K562 (cell line): Measurements from ENCODE around the gene NHLH1. TPM values are rescaled to one million over a fixed set of nuclear protein-coding genes. Genes with fewer than 3 reads are reported as not detected.

ENCODE experiments used
- ATAC-seq: fragments of 200-7000 bp; cut with Tn5 transposase; 3 replicates; pipeline ENCODE4 v1.9.1; 2020; ENCODE audit warnings: moderate library complexity
- BruUV-seq: library from RNA; stranded (reverse); fragments of 400-500 nt; replicated peaks from 2 replicates; lab custom pipeline; 2021; lab: Mats Ljungman, UMichigan
- CTCF ChIA-PET: fragments of 300-600 bp; formaldehyde crosslinking; extraction: SDS; loops from one replicate; lab custom pipeline; 2021; ENCODE audit warnings: low intra/inter-chr PET ratio; lab: Yijun Ruan, JAX
- POLR2A ChIA-PET: fragments of 300-600, 350-650 bp; sonication (Branson Sonifier 250); formaldehyde crosslinking; extraction: SDS; loops from one replicate; lab custom pipeline; 2021; ENCODE audit warnings: antibody characterized with exemption, inconsistent platforms; lab: Yijun Ruan, JAX
- DNase-seq, 4 experiments: peaks; one replicate each; pipeline versions ENCODE4 v3.0.0 to v3.0.0-alpha.2; 2011 to 2018; ENCODE audit warnings: low spot score in 3 of 4, mixed read lengths in 3 of 4; ENCODE audit errors: extremely low read depth in 1 of 4
- FAIRE-seq: peaks from 2 replicates; lab custom pipeline; 2011; peaks lifted over from hg19 to GRCh38; lab: Jason Lieb, UNC
- H2AFZ ChIP-seq: 2 replicates; pipeline ENCODE4 v1.6.0; 2011; ENCODE audit warnings: low read depth, low read length, control low read depth, inconsistent platforms
- H3K27ac ChIP-seq: fragments of 200-600 bp; 3 replicates; pipeline ENCODE4 v1.8.0; 2011; ENCODE audit warnings: low read depth, mild to moderate bottlenecking, control low read depth, inconsistent platforms, low read length, moderate library complexity, mixed read lengths; ENCODE audit errors: extremely low read depth
- H3K27me3 ChIP-seq, 2 experiments: fragments of 300-600 bp in 1 of 2; 2 replicates in 1 of 2; 3 replicates in 1 of 2; pipeline versions ENCODE4 v1.6.0 to v1.8.0; 2011; ENCODE audit warnings: inconsistent platforms in 2 of 2, low read length in 2 of 2, mild to moderate bottlenecking in 1 of 2, mixed read lengths in 1 of 2, moderate library complexity in 1 of 2; ENCODE audit not compliant: control insufficient read depth in 2 of 2, insufficient read depth in 2 of 2
- H3K36me3 ChIP-seq: fragments of 300-600 bp; 3 replicates; pipeline ENCODE4 v1.8.0; 2011; ENCODE audit warnings: mild to moderate bottlenecking, low read length, inconsistent platforms; ENCODE audit not compliant: control insufficient read depth, insufficient read depth
- H3K4me1 ChIP-seq, 2 experiments: fragments of 200-600 bp in 1 of 2; replicated peaks in 1 of 2; 2 replicates in 1 of 2; 3 replicates in 1 of 2; pipeline versions ENCODE4 v1.5.1 to v1.8.0; 2011; ENCODE audit warnings: inconsistent platforms in 2 of 2, low read length in 2 of 2, mild to moderate bottlenecking in 1 of 2, mixed read lengths in 1 of 2, moderate library complexity in 1 of 2; ENCODE audit not compliant: control insufficient read depth in 2 of 2, insufficient read depth in 2 of 2
- H3K4me2 ChIP-seq: 2 replicates; pipeline ENCODE4 v1.6.1; 2011; ENCODE audit warnings: low read length, control low read depth, inconsistent platforms, mixed read lengths; ENCODE audit not compliant: insufficient read depth
- H3K4me3 ChIP-seq: fragments of 200-600 bp; sonication (generic), shearing (Covaris generic); 2 replicates; pipeline ENCODE4 v1.5.1; 2016; ENCODE audit warnings: control low read depth, inconsistent platforms
- H3K79me2 ChIP-seq: fragments of 200-600 bp; 3 replicates; pipeline ENCODE4 v1.8.0; 2011; ENCODE audit warnings: low read length, inconsistent platforms; ENCODE audit not compliant: control insufficient read depth, insufficient read depth
- H3K9ac ChIP-seq, 2 experiments: 2 replicates each; pipeline versions ENCODE4 v1.6.0 to v1.6.1; 2011; ENCODE audit warnings: low read depth in 2 of 2, low read length in 2 of 2, control low read depth in 1 of 2, inconsistent platforms in 1 of 2, mild to moderate bottlenecking in 1 of 2, mixed read lengths in 1 of 2; ENCODE audit not compliant: insufficient read depth in 1 of 2
- H3K9me1 ChIP-seq: one replicate; pipeline ENCODE4 v1.6.0; 2011; ENCODE audit warnings: inconsistent platforms, mild to moderate bottlenecking, low read length, moderate library complexity; ENCODE audit not compliant: control insufficient read depth, insufficient read depth
- H3K9me3 ChIP-seq: replicated peaks from 2 replicates; pipeline ENCODE4 v1.5.1; 2011; ENCODE audit warnings: low read depth, low read length, inconsistent platforms; ENCODE audit not compliant: control insufficient read depth, insufficient read depth
- H4K20me1 ChIP-seq: replicated peaks from 2 replicates; pipeline ENCODE4 v1.6.1; 2011; ENCODE audit warnings: low read length, inconsistent platforms, mixed read lengths; ENCODE audit not compliant: control insufficient read depth, insufficient read depth
- ETV1 ChIP-seq: fragments of 450-650 bp; conservative IDR thresholded peaks from 2 replicates; pipeline ENCODE4 v1.6.1; 2016; ENCODE audit warnings: missing genetic modification characterization, control low read depth, low read depth, missing compliant biosample characterization
- IFI16 ChIP-seq: fragments of 250-450 bp; sonication (Bioruptor Pico); IDR thresholded peaks from 2 replicates; pipeline ENCODE4 v2.1.2; 2022; ENCODE audit warnings: mild to moderate bottlenecking, inconsistent platforms
- MAZ ChIP-seq, 2 experiments: fragments of 450-650 bp in 1 of 2; sonication (generic) in 1 of 2; formaldehyde crosslinking; IDR thresholded peaks in 1 of 2; conservative IDR thresholded peaks in 1 of 2; 2 replicates each; pipeline versions ENCODE4 v1.4.0 to v1.5.0; 2020; ENCODE audit warnings: mild to moderate bottlenecking in 1 of 2, missing genetic modification reagents in 1 of 2
- MTA1 ChIP-seq: fragments of 450-650 bp; IDR thresholded peaks from 2 replicates; pipeline ENCODE4 v1.6.1; 2017; ENCODE audit warnings: borderline replicate concordance
- NUFIP1 ChIP-seq: fragments of 450-650 bp; IDR thresholded peaks from 2 replicates; pipeline ENCODE4 v1.6.1; 2018; ENCODE audit not compliant: partially characterized antibody
- PHB2 ChIP-seq: fragments of 450-650 bp; IDR thresholded peaks from 2 replicates; pipeline ENCODE4 v1.6.1; 2017; ENCODE audit warnings: low read depth
- RBM14 ChIP-seq: fragments of 200-400 bp; formaldehyde crosslinking; IDR thresholded peaks from 2 replicates; pipeline ENCODE4 v1.6.1; 2018; ENCODE audit warnings: low read depth, mild to moderate bottlenecking, low read length, moderate library complexity, borderline replicate concordance; ENCODE audit not compliant: insufficient read depth
- RHOXF2B ChIP-seq: fragments of 250-450 bp; sonication (Bioruptor Pico); conservative IDR thresholded peaks from 2 replicates; pipeline ENCODE4 v1.5.1; 2021
- SMARCC2 ChIP-seq: fragments of 450-650 bp; IDR thresholded peaks from 2 replicates; pipeline ENCODE4 v1.6.1; 2017; ENCODE audit warnings: antibody characterized with exemption, moderate library complexity, mild to moderate bottlenecking, low read depth
- TEAD2 ChIP-seq: fragments of 450-650 bp; IDR thresholded peaks from 2 replicates; pipeline ENCODE4 v1.6.1; 2016; ENCODE audit warnings: missing genetic modification characterization, control low read depth, missing compliant biosample characterization
- XRCC4 ChIP-seq: IDR thresholded peaks from one replicate; pipeline ENCODE4 v1.6.1; 2011; ENCODE audit not compliant: insufficient read depth, insufficient read length; ENCODE audit errors: extremely low read depth
- ZNF551 ChIP-seq: fragments of 250-450 bp; sonication (Bioruptor Pico); IDR thresholded peaks from 2 replicates; pipeline ENCODE4 v1.5.0; 2021; ENCODE audit warnings: mild to moderate bottlenecking, moderate library complexity
- WGBS: fragments of 100-300 bp; shearing (Covaris generic); methylation state at CpG from one replicate; pipeline ENCODE4 v1.1.6; 2016; ENCODE audit warnings: low coverage, mixed read lengths; ENCODE audit not compliant: insufficient coverage; ENCODE audit errors: missing lambda C conversion rate; 5-methylcytosine and 5-hydroxymethylcytosine counted together
- in situ Hi-C: fragments of 300-500 bp; cut with MboI; formaldehyde crosslinking; loops from 4 replicates; pipeline ENCODE4 v1.15.0; 2018; ENCODE audit warnings: inconsistent platforms, mixed read lengths
- intact Hi-C: fragments of 100-400 bp; cut with micrococcal nuclease; formaldehyde crosslinking; loops from 2 replicates; pipeline ENCODE4 v1.14.2; 2022
- polyA plus RNA-seq, 8 experiments: library from polyadenylated mRNA; depleted of rRNA in 4 of 8; stranded (reverse) in 5 of 8; unstranded in 3 of 8; fragments of >200 nt; fragmentation: Nextera tagmentation in 2 of 8; fragmentation: Illumina TruSeq in 1 of 8; extraction: Ambion mirVana in 2 of 8; extraction: Trizol in 1 of 8; gene quantifications; 2 replicates each; pipeline versions ENCODE4 v1.2.1 to v1.2.3, GENCODE V29; 2011 to 2014; ENCODE audit warnings: inconsistent platforms in 1 of 8, missing spikeins in 1 of 8
- total RNA-seq, 7 experiments: library from RNA; depleted of rRNA in 6 of 7; stranded (reverse); fragments of >200 nt in 6 of 7; fragmentation: Illumina TruSeq in 2 of 7; extraction: Trizol in 2 of 7; gene quantifications; 2 replicates each; pipeline versions ENCODE4 v1.2.1 to v1.2.3, GENCODE V29; 2011 to 2021; ENCODE audit warnings: low replicate concordance in 1 of 7
- TF ChIP-seq, protein P1 (sequence below): fragments of 450-650 bp; IDR thresholded peaks from 2 replicates; pipeline ENCODE4 v1.6.1; 2017; ENCODE audit warnings: mild to moderate bottlenecking, moderate library complexity
- TF ChIP-seq, protein P2 (sequence below): sonication (generic); formaldehyde crosslinking; IDR thresholded peaks from 2 replicates; pipeline ENCODE4 v1.8.0; 2022; ENCODE audit warnings: mild to moderate bottlenecking, missing genetic modification reagents

Gene NHLH1
- total and polyA plus RNA-seq, 9 of the 15 experiments (the other 6 are each of a cell fraction or from before 2014, with no cell fraction given), result 0.09 to 1.3 (median 0.35) TPM; not detected in 1

DNA sequence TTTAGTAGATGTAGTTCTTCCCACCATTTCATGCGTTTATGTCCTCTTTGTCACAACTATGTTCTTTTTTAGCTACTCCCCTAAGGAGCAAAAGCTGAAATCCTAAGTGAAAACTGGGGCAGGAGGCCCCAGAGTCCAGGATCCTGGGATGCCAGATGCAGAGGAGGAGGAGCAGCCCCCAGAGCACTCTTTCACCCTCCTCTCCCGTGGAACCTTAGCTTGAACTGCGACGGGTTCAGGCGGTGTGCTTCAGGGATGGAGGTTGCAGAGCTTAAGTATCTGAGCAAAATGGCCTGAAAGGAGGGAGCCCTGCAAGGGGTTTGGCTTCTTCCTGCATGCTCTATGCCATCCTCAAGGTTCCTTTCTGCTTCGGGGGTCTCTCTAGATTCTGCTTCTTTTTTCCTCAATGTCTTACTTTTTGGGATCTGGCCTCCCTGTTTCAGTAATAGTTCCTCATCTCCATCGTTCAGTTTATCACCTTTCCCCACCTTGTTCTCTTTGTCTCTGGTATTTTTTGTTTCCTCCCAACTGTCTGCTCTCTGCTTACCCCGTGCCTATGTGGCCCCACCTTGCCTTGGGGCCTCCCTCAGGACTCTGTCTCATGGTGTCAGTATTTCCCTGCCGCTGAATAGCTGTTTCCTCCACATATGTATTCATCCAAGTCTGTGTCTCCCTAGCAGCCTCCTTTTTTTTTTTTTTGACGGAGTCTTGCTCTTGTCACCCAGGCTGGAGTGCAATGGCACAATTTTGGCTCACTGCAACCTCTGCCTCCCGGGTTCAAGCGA lies 2.7 kb upstream of the NHLH1 start:
- ATAC-seq, result no peak
- no peaks in the 10 kb centered on the region for H3K79me2 ChIP-seq
- H3K9ac ChIP-seq, result peak overlapping the region in 1 of 2 experiments; percentile 16; a peak in 1 of 4 replicates
- no peak overlapping the region for H3K4me3 ChIP-seq
- no peak overlapping the region for H3K4me2 ChIP-seq
- H3K9me1 ChIP-seq, result no peaks in the 10 kb centered on the region
- no peaks in the 10 kb centered on the region for H3K27me3 ChIP-seq
- intact Hi-C loops, result loop anchor here (2.0 kb wide), 1 partner anchor 13 kb away; no protein-coding TSS in a partner anchor
- no peak overlapping the region for H2AFZ ChIP-seq
- ChIA-PET POLR2A (interaction anchor here (0.6 to 5.8 kb wide), 7 partner anchors 9 to 769 kb away, joined by 3 to 27 read pairs (median 4); partner anchors contain the start of gene DEDD), CTCF (no interaction called here)
- H3K27ac ChIP-seq, result peak overlapping the region; percentile 73; the same call in 1 of the 3 replicates
- H4K20me1 ChIP-seq, result no peaks in the 10 kb centered on the region; the same call in 1 of the 2 replicates
- DNase-seq, result no peak
- no peaks in the 10 kb centered on the region for H3K9me3 ChIP-seq
- no TSS peak for BruUV-seq
- WGBS, result 47% methylated on average over 11 of the region's 12 CpGs
- H3K36me3 ChIP-seq, result peaks cover 19% of the 10 kb centered on the region; the same call in 2 of the 3 replicates
- no peak for FAIRE-seq
- TF ChIP-seq PHB2, result no peak
- TF ChIP-seq ZNF551 (CRISPR knock-in tag), result no peak
- no peak for TF ChIP-seq RBM14
- TF ChIP-seq, protein P1, sequence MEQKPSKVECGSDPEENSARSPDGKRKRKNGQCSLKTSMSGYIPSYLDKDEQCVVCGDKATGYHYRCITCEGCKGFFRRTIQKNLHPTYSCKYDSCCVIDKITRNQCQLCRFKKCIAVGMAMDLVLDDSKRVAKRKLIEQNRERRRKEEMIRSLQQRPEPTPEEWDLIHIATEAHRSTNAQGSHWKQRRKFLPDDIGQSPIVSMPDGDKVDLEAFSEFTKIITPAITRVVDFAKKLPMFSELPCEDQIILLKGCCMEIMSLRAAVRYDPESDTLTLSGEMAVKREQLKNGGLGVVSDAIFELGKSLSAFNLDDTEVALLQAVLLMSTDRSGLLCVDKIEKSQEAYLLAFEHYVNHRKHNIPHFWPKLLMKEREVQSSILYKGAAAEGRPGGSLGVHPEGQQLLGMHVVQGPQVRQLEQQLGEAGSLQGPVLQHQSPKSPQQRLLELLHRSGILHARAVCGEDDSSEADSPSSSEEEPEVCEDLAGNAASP, result no peak
- no peak for TF ChIP-seq XRCC4
- TF ChIP-seq, protein P2, sequence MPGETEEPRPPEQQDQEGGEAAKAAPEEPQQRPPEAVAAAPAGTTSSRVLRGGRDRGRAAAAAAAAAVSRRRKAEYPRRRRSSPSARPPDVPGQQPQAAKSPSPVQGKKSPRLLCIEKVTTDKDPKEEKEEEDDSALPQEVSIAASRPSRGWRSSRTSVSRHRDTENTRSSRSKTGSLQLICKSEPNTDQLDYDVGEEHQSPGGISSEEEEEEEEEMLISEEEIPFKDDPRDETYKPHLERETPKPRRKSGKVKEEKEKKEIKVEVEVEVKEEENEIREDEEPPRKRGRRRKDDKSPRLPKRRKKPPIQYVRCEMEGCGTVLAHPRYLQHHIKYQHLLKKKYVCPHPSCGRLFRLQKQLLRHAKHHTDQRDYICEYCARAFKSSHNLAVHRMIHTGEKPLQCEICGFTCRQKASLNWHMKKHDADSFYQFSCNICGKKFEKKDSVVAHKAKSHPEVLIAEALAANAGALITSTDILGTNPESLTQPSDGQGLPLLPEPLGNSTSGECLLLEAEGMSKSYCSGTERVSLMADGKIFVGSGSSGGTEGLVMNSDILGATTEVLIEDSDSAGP (CRISPR knock-in tag), result no peak
- no peak for TF ChIP-seq MAZ (CRISPR knock-in tag; conservative IDR thresholded peaks at IDR 0.05 in 1 of 2, IDR thresholded peaks at IDR 0.05 in 1 of 2)
- TF ChIP-seq IFI16 (CRISPR knock-in tag), result no peak
- no peak for TF ChIP-seq NUFIP1
- no peak for TF ChIP-seq TEAD2
- TF ChIP-seq RHOXF2B (CRISPR knock-in tag), result no peak
- TF ChIP-seq MTA1, result no peak
- no peak for TF ChIP-seq SMARCC2
- TF ChIP-seq ETV1, result no peak
- in situ Hi-C loops, result no loop called here
- peaks cover 31 to 51% of the 10 kb centered on the region in 2 experiments for H3K4me1 ChIP-seq
